HG03342 (cell line): Measurements from ENCODE around the gene EXOSC7.
A peak's percentile ranks its signal among the peaks of the same experiment; 100 is the strongest.

ENCODE experiments used
- ATAC-seq: cut with Tn5 transposase; IDR thresholded peaks from one replicate; pipeline ENCODE4 v1.9.1; 2021; ENCODE audit warnings: mild to moderate bottlenecking, moderate library complexity; ENCODE audit not compliant: unreplicated experiment

EXOSC7 gene

GRCh38 chr3:45021524-45022297 is 45.7 kb downstream of the EXOSC7 start:
- ATAC-seq, result no peak

GRCh38 chr3:45023675-45024074 is 47.6 kb downstream of the EXOSC7 start:
- ATAC-seq, result no peak

DNA sequence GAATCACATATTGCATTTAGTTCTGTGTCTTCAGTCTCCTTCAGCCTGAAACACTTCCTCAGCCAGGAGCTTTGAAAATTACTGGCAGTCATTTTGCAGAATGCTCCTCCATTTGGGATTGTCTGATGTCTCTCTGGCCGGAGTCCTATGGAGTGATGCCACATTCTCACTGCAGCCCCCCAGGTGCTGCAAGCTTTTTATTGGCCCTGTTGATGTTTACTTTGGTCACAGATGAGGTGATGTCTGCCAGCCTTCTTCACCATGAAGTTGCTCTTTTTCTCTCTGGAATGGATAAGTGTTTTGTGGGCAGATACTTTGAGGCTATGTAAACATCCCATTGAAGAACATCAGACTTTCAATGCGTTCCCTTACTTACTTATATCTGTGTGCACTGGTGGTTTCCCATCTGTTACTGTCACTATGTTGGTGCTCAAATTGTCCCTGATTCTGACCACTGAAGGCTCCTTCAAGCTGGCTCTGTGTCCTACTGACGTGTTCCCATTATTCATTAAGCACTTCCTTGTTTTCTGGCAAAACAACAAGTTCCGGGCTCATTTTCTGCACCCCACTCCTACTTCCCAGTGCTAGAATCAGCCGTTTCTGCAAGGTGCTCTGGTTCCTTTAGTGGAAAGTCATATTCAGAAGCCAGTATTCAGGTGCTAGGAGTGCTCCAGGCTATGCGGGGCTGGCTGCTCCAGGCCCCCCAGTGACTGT is 48.7 kb downstream of the EXOSC7 start:
- ATAC-seq, result no peak

DNA sequence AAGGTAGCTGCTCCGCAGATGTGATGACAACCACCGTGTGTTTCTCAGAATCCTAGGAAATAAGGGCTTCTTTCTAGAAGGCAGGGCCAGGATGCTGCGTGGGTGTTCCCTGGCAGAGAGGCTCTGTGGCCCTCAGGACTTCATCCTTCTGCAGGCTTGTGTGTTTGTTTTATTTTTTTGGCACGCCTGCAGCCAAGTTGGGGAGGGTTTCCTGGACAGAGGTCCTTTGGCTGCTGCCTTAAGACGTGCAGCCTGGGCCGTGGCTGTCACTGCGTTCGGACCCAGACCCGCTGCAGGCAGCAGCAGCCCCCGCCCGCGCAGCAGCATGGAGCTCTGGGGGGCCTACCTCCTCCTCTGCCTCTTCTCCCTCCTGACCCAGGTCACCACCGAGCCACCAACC is 50.0 kb downstream of the EXOSC7 start, which contains the start of gene CLEC3B:
CLEC3B (plus strand) TSS at position 266 of the 400 bp plus-strand sequence; CDS start at position 326, 60 bp downstream.
- no peak for ATAC-seq

DNA sequence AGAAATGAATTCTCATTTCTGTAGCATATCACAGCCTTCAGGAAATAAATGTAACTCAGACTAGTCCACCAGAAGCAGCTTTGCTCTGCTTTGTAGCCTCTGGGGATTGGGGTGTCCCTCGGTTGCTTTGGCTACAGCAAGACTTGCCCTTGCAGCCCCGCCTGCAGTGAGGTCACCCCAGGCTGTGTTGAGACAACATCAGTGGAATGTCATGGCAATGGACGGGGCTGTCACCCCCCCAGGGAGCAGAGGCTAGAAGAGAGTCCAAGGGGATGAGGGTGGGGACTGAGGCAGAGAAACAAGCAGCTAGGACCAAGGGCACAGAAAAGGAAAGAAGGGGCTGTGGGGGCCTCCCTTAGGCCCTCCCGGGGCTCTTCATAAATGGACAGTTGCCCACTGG is 50.9 kb downstream of the EXOSC7 start:
- ATAC-seq, result no peak

DNA sequence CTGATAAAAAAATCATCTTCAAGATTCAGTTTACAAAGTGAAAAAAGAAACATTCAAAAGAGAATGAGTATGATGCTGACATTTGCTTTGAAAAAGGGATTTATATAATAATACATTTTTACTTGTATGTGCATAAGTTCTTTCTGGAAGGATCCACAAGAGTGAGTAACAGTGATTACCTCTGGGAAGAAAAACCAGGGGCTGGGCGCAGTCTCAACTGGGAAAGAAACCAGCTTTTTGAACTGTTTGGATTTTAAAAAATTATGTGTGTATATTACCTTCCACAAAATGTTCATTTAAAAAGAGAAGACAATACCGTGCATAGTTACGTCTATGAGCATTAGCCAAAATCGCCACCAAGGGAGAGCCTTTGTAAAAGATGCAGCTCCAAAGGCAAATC is 51.4 kb downstream of the EXOSC7 start:
- ATAC-seq, result no peak

- ATAC-seq, result no peak
Measured at GRCh38 chr3:45029216-45029615, 53.2 kb downstream of the EXOSC7 start.

DNA sequence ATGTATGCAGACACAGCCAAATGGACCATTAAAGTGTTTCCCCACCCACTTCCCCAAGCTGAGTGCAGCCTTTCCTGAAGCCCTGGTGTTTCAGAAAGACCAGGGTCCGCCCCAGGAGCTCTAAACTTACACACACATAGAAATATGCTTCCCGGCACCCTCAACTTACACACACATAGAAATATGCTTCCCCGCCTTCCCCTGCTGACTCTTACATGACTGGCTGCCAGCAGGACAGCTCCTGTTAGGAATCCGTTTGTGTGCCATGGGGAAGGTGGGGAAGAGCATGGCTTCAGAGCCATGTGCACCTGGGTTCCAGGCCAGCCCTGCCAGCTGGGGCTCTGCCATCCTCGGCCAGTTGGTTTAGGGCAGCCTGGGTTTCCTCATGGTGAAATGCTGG is 53.6 kb downstream of the EXOSC7 start:
- ATAC-seq, result no peak

DNA sequence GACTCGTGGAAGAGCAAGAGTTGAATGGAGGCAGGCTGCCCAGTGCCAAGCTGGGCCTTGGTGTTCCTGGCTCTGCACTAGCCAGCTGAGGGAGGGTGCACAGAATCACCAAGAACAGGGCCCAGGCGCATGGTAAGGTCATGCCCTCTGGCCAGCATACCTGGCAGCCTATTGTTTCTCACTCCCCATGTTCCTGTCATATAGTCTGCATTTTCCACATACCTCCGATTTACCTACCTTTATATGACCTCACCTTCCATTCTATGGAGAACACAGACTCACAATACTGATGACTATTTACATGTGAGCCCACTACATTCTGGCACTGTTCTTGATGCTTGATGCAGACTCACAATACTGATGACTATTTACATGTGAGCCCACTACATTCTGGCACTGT is 55.5 kb downstream of the EXOSC7 start:
- ATAC-seq, result no peak

GRCh38 chr3:45032113-45032512 is 56.1 kb downstream of the EXOSC7 start:
- ATAC-seq, result no peak

- ATAC-seq, result no peak
Measured at GRCh38 chr3:45033791-45034190, 57.7 kb downstream of the EXOSC7 start.

- ATAC-seq, result no peak
Measured at GRCh38 chr3:45034612-45035252, 58.7 kb downstream of the EXOSC7 start.

DNA sequence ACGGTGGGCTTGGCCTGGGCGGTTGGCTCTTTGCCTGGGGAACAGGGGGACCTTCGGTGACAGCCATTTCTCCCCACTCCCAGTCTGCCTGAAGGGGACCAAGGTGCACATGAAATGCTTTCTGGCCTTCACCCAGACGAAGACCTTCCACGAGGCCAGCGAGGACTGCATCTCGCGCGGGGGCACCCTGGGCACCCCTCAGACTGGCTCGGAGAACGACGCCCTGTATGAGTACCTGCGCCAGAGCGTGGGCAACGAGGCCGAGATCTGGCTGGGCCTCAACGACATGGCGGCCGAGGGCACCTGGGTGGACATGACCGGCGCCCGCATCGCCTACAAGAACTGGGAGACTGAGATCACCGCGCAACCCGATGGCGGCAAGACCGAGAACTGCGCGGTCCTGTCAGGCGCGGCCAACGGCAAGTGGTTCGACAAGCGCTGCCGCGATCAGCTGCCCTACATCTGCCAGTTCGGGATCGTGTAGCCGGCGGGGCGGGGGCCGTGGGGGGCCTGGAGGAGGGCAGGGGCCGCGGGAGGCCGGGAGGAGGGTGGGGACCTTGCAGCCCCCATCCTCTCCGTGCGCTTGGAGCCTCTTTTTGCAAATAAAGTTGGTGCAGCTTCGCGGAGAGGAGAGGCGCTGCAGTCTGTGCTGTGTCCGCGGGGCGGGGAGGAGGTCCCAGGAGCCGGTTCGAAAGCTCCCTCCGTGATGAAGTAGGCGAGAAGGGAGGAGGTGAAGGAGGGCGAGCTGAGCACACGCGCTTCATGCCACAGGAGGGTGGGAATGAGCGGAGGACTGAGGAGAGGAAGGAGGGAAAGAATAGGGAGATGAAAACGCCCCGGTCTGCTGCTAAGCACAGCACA is 59.6 kb downstream of the EXOSC7 start:
- ATAC-seq, result no peak

- peak; percentile 70 for ATAC-seq
Measured at GRCh38 chr3:45037720-45038455, 61.8 kb downstream of the EXOSC7 start.

GRCh38 chr3:45041666-45042065 is 65.6 kb downstream of the EXOSC7 start:
- ATAC-seq, result no peak

DNA sequence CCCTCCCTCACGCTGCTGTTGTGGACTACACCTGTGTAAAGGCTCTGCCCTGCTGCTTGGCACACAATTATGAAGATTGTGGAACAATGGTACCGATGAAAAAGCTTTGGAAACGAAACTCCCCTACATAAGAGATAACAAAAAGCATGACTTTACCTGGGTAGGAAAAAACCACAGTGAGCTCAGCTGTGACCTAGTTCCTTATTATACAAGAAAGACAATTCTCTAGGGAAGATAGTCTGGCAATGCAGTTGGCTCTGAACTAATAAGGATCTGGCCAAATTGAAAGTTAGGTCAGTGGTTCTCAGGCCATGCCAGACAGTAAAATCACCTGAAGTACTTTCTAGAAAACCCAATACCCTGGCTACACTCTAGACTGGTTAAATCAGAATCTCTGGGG is 66.1 kb downstream of the EXOSC7 start:
- ATAC-seq, result no peak

DNA sequence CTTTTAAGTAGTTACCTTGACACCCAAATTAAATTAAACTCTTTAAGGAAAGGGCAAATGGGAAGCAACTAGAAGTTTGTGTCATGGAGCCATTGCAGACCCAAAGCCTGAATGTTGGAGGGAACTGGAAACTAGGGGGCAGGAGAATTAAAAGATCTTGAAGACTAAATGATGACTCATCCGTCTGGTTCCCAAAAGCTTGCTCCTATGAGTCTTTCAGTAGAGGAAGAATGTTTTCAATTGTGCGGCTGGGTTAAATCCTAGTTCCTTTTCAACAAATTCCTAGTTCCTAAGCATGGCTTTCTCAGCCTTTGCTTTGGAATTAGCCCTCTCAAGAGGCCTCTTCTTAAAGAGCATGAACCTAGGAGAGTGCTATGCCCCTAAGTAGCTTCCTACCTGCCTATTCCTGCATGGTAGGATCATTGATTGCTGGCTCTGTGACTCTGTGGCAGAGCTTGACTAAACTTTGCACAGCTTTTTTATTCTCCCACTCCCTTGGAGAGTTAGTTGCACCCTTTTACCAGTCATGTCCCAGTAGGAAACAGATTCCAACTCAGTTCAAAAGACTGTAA is 67.8 kb downstream of the EXOSC7 start:
- no peak for ATAC-seq

DNA sequence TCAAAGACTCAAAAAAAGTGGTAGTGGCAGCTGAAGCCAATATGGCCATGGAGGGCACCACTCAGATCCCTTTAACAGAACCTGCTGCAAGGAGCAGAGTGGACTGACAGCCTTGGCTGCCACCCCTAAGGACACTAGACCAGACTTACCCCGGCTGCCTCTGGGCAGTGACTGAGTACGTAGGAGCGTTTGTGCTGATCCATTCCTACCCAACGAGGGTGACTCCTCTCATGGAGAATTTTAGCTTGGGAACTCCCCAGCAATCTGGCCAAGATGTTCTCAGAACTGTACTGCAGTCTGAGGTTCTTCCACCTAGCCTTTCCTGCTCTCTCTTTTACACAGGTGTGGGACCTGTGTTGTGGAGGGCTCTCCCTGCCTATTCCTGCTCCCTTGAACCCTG is 72.2 kb downstream of the EXOSC7 start:
- no peak for ATAC-seq

DNA sequence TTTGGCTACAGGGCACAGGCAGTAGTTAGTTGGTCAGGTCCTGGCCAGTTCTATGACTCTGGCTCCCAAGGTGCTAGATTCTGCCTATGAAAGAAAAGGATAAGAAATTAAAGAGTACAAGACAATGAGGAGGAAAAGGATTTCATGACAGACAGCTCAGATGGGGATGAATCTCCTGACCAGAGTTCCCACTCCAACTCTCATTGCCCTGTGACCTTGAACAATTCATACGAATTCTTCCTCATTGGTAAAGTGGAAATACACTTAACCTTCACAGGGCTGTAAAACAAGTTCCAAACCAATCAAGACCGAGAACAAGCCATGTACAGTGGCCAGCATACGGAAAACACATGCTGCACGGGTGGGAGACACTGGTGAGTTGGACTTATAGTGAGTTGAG is 73.8 kb downstream of the EXOSC7 start:
- ATAC-seq, result no peak

GRCh38 chr3:45051685-45052084 is 75.6 kb downstream of the EXOSC7 start:
- ATAC-seq, result no peak
